NCI-H526 treated with DMSO at 0.1 percent for 48 hours (cell line): Measurements from ENCODE around the gene USP21.
A peak's percentile ranks its signal among the peaks of the same experiment; 100 is the strongest.
"Not testable (repeated sequence)": the region's sequence is repeated elsewhere in the genome, so short reads cannot be mapped to it uniquely, and the experiment has no call there.

Source experiments
- DNase-seq: peaks from one replicate; lab custom pipeline; 2025; lab: John Stamatoyannopoulos, UW

Gene USP21

DNA sequence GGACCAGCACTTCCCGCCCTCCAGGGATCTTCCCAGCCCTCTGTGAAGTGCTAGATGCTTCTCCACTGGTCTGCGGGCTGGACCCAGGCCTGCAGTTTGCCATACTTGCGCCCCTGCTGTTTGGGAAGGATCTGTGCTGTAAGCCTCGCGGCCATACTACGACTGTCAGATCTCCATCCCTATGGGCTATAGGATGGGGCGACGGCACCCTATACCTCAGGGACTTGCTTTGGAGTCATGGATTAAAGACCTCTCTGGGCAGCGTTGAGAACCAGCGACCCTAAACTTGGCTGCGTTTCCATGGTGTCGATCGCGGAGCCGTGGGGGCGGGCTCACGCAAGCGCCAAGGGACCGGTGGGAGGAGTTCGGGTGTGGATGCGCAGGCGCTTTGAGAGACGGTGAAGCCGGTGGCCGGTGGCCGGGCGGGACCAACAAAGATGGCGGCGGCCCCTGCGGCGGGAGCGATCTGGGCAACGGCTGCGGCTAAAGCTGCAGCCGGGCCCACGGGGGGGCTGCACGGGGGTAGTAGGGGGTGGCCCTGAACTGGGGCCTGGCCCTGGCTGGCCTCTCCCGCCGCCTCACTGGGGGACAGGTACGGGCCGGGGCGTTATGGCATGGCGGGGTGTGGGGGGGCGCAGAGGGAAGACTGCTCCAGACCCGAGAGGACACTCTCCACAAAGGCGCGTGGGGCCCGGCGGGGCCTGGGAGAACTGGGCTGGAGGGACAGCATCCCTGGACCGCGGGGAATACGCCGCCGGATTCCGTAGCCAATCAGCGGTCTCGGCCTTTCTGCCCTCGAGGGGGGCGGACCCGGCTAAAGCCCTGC is at the start of gene USP21:
Gene USP21 (plus strand): TSS at position 414 of the 826 bp plus-strand sequence. CDS start 1,141 bp downstream, outside the sequence.
- peak; percentile 94 for DNase-seq

DNA sequence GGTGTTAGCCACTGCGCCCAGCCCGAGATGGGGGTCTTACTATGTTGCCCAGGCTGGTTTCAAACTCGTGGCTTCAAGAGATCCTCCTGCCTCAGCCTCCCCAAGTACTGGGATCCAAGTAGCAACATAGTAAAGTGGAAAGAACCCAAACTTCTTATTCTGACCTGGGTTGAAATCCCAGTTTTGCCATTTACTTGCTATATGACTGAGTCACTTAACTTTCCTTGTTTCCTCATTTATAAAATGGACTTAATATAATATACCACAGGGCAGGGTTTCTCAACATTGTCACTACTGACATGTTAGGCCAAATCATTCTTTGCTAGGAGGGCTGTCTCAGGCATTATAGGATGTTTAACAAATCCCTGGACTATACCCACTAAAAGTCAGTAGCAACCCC is 48.2 kb upstream of the USP21 start:
- no peak for DNase-seq

DNA sequence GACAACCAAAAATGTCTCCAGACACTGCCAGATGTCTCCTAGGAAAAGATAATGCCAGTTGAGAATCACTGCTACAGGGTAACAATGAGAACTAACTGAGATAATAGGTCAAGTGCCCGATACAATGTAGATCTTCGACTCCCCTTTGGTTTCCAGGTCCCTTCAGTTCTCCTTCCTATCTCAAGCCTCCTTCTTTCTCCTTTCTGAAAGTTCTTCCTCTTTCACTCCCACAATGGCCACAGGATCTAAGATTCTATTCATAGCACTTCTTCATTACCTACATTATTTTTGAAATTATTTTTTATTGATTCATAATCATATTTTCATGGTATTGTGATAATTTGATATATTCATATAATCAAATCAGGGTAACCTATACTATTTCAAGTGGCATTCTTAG is 47.8 kb upstream of the USP21 start:
- no peak for DNase-seq

- DNase-seq: no peak
Measured at GRCh38 chr1:161113915-161114314, 45.4 kb upstream of the USP21 start.

GRCh38 chr1:161114556-161114955 is 44.7 kb upstream of the USP21 start:
- DNase-seq: no peak

DNA sequence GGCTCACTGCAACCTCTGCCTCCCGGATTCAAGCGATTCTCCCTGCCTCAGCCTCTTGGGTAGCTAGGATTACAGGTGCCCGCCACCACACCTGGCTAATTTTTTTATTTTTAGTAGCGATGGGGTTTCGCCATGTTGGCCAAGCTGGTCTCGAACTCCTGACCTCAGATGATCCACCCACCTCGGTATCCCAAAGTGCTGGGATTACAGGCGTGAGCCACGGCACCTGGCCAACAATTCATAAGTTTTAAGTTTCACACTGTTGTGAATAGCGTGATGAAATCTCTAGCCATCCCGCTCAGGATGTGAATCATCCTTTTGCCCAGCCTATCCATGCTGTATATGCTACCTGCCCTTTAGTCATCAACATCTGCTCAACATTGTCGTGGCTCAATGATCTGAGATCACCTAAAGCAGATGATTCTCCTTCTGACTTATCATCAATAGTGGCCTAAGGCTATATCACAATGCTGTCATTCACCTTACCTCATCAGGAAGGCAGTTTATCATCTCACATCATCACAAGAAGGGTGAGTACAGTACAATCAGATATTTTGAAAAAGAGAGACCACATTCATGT is 44.1 kb upstream of the USP21 start:
- no peak for DNase-seq

DNA sequence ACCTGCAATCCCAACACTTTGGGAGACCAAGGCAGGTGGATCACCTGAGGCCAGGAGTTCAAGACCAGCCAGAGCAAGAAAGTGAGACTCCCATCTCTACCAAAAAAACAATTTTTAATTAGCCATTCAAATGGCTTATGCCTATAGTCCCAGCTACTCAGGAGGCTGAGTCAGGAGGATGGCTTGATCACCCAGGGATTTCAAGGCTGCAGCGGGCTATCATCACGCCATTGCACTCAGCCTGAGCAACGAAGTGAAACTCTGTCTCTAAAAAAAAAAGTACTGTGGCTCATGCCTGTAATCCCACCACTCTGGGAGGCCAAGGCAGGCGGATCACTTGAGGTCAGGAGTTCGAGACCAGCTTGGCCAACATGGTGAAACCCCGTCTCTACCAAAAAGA is 43.3 kb upstream of the USP21 start:
- not testable (repeated sequence) for DNase-seq

- DNase-seq: peak; percentile 88
Measured at GRCh38 chr1:161117759-161118581, 41.3 kb upstream of the USP21 start, which contains the start of the genes NIT1 and PFDN2. NIT1 (plus strand) TSS chr1:161118105; CDS start chr1:161118177, 72 bp downstream. PFDN2 (minus strand) TSS chr1:161118037; CDS start chr1:161118026, 11 bp downstream.

DNA sequence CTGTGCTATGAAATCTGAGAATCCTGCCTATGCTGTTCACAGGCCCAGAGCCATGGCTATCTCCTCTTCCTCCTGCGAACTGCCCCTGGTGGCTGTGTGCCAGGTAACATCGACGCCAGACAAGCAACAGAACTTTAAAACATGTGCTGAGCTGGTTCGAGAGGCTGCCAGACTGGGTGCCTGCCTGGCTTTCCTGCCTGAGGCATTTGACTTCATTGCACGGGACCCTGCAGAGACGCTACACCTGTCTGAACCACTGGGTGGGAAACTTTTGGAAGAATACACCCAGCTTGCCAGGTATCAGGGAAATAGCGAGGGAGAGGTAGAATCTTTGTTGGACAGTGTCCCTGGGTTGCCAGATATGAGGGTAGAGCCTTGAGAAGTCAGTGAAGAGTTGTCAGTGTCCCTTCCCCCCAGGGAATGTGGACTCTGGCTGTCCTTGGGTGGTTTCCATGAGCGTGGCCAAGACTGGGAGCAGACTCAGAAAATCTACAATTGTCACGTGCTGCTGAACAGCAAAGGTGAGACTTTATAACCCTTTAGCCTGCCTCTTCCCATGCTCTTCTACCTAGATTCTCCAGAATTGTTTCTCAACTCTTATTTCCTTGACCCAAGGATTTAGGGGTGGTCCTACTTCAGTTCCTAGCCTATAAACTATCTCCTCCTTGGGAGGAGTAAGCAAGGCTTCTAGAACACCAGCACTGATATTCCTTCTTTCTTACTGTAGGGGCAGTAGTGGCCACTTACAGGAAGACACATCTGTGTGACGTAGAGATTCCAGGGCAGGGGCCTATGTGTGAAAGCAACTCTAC is 40.0 kb upstream of the USP21 start:
- no peak for DNase-seq

DNA sequence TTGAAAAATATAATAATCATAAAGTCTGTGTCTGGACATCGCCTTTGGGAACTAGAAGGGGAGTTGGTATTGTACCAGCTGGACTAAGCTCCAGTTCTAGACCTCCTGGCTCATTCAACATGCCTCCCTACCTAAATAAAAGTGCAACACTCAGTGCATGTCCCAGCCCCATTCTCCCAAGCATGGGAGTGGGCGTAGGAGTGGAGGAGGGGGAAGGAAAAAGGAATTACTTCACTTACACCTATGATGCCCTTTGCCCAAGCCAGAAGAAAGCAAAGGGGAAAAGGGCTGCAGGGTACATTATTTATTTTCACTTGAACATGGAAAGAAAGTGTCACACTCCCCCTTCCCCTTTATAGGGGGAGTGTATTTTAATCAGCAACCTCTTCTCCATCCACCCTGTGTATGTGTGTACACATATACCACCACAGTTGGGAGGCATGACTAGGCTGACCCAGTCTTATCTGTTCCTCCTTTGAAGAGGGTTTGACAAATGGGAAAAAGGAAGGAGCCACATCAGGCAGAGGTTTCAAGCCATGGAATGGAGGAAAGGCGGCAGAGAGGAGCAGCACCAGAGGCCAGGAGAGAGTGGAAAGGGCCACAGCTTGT is 38.2 kb upstream of the USP21 start:
- no peak for DNase-seq

DNA sequence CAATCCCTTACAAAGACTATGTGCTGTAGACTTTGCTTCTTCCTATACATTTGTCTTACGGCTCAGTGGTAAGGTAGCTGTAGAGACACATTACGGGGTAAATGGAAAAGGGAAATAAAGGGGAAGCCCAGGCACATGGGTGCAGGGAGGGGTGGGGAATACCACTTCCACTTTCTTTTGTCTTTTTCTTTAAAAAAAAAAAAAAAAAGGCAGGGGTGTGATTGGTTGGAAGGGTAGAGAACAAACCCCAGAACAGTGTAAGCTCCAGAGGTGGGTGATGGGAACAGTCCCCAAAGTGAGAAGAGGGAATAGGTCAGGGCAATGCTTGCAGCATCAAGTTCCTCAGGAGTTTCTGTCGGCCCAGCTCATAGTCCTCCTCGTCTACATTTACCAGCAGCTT is 37.5 kb upstream of the USP21 start:
- DNase-seq: no peak

DNA sequence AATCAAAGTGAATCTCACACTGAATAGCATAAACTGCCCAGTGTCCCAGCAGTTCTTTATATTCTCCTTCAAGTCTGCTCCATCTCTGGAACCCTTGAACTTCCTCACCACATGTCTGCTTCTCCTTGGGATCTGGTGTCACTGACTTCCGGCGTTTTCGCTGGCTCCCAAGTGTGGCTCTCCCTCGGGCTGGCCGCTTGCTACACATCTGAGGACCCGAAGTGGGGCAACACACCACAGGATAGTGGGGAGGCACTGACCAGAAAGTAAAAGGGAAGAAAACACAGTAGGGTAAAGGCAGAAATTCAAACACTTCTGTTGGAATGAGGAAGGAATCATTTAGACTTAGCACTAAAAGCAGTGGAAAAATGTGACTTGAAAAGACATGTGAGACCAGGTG is 36.3 kb upstream of the USP21 start:
- DNase-seq: no peak

- DNase-seq: no peak
Measured at GRCh38 chr1:161127649-161128048, 31.7 kb upstream of the USP21 start.

- no peak for DNase-seq
Measured at GRCh38 chr1:161128591-161129420, 30.5 kb upstream of the USP21 start.

DNA sequence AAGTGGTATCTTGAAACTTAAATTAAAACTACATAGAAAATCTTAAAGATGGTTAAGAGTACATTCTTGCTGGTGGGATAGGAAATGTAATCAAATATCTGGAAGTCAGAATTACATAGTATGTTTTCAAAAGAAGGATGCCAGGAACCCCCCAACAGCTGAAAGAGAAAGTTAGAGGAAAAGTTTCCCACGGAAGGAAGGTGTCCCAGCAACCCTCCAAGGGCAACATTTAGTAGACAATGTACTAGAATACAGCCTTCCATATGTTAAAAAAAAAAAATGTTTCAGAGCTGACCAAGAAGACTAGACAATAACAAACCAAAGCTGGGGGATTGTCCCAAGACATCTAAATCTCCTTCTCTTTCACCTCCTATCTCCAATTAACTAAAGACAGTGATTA is 29.0 kb upstream of the USP21 start:
- no peak for DNase-seq

DNA sequence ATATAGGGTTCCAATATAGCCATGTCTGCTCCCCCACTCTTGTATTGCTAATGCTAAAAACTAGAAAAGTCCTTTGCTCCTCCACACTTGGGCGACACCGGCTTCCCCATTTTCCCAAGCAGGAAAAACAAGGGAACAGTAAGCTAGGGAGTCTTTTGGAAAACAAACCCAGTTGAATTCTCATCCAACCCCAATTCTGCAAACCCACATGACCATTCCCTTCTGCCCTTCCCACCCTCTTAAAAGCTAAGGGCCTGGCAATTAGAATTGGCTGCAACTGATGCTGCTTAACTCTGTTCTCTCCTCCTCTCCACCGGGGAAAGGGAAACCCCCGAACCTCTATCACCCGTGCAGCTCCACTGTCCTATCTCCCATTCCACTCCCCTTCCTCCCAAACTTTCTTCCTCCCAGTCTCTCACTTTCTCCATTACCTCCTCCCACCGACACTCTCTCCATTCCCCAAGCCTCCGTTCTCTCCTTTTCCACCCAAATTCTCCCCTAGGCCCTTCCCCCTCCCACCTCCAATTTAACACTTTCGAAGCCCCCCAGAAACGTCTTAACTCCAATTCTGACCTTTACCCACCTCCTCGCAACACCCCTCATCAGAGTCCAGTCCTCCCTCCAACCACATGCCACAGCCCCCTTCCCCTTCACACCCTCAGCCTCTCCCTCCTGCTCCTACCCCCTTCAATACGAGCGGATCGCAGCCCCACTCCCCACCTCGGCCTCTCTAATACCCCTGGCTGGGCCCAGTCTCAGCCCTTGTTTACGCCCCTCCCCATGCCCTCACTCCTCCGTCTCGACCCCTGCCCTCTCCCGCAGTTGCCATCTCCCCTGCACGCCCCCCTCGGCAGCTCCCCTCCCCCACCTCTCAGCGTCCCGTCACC is 27.5 kb upstream of the USP21 start:
- no peak for DNase-seq

DNA sequence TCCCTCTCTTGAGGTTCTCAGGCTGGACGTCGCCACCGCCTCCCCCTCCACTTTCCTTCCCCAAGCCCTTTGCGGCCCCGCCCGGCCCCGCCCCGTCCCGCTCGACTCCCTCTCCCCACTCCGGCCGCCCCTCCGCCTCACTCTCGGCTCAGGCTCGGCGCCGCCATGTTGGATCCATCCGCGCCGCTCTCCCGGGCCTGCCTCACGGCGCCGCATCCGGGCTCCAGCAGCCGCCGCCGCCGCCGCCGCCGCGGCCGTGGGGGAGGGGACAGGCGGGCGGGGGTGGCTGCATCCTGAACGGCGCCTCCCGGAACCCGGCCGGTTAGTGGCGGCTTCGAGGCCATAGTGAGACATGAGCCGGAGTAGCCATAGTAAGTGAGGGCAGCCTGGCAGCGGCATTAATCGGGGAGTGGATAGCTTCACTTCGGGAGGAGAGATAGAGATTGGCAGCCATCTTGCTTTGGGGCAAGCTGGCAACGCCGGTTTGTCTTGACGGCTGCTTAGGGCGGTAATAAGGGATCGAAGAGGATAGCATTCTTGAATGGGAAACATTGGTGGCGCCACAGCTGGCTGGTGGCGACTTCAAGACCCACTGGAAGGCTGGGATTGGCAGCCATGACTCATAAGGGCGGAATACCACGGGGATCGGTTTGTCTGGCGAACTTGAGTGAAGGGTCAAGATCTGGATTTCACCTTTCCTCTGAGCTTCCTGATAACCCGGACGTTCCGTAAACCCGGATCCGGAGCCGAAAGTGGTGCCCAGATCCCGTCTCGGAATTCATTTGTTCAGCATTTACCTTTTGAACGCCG is 26.7 kb upstream of the USP21 start, which contains the start of gene DEDD:
Gene DEDD (minus strand): TSS at position 258 of the 810 bp plus-strand sequence. CDS start 8,205 bp downstream, outside the sequence.
- peak; percentile 99 for DNase-seq

- peak; percentile 73 for DNase-seq
Measured at GRCh38 chr1:161133220-161133740, 26.0 kb upstream of the USP21 start.
